GM21360 (cell line): ENCODE data around the gene SPP2.

Source experiments
- ATAC-seq: cut with Tn5 transposase; IDR thresholded peaks from one replicate; pipeline ENCODE4 v1.9.1; 2021; ENCODE audit warnings: mild to moderate bottlenecking, moderate library complexity; ENCODE audit not compliant: unreplicated experiment

The SPP2 gene, protein sequence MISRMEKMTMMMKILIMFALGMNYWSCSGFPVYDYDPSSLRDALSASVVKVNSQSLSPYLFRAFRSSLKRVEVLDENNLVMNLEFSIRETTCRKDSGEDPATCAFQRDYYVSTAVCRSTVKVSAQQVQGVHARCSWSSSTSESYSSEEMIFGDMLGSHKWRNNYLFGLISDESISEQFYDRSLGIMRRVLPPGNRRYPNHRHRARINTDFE

DNA sequence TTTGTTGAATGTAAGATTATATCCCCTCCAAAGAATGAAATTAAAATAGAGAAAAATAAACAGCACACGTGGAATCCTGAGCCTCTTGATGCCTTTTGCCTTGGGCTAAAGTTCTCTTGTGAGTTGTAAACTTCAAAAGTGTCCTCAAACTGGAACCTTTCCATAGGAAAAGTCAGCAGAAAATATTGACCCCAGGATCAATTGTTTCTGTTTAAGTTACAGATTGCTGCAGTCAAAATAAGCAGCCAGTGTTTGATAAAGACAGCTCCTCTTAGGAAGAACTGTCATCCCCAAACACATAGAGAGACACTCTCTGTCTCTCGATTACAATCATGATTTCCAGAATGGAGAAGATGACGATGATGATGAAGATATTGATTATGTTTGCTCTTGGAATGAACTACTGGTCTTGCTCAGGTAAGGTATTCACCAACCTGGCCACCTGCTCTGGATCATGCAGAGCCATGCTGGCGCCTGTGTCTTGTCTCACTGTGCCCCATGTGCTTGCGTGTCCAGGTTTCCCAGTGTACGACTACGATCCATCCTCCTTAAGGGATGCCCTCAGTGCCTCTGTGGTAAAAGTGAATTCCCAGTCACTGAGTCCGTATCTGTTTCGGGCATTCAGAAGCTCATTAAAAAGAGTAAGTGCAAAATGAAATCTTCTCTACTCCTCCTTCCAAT is at the start of gene SPP2:
Gene SPP2 (plus strand): TSS at position 248 of the 681 bp plus-strand sequence. CDS start 85 bp downstream, at position 333.
- no peak for ATAC-seq

- ATAC-seq, result no peak
Observed at GRCh38 chr2:234001380-234002160, 48.9 kb upstream of the SPP2 start.

DNA sequence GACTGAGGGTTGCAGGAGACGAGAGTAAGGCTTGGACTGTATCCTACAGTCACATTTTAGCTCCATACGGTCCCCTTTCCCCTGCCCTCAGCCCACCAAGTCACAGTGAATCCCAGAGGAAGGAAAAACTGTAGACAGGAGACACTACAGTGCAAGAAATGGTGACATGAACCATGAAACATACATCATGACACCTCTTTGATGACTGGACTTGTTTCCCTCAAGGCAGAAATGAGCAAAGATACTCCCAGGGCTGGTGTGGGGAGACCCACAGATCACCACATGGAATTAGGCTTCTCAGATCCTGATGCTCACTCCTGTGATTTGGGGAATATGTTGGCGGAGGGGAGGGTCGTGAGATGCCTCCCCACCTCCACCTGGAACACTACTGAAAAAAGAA is 48.2 kb upstream of the SPP2 start:
- ATAC-seq, result no peak

- ATAC-seq, result no peak
Observed at GRCh38 chr2:234003972-234004617, 46.4 kb upstream of the SPP2 start.

- no peak for ATAC-seq
Observed at GRCh38 chr2:234005126-234005525, 45.4 kb upstream of the SPP2 start.

GRCh38 chr2:234006501-234006900 is 44.0 kb upstream of the SPP2 start:
- ATAC-seq, result no peak

DNA sequence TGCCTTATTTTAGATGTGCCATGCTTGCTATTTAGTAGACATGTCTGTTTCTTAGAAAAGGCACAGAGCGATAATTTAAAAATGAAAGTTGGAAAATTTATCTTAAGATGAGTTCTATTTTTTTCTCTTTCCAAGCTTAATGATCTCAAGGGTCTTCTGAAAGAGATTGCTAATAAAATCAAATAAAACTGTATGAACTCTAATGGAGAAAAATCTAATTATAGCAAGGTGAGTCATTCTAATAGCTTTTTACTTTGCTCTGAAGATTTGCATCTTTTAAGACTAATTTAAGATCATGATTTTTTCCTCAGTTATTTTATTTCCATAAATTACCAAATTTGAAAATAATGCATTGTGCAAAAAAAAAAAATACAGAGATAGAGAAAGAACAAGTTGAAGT is 36.1 kb upstream of the SPP2 start:
- ATAC-seq, result no peak

DNA sequence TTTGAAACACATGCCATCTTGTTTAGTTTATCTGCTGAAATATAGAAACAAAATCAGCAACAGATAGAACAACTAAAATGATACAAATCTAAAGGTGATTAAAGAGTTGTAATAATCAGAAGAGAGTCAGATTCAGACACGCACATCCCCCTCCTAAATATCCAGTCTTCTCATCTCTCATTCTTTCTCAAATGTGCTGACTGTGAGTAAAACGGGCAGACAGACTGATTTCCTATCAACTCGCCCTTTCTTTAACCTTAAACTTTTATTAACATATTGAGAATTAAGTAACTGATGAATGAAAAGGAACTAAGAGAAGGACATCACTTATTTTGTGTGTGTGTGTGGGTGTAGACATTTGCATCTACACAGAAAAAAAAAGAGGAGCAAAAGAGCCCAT is 34.6 kb upstream of the SPP2 start:
- ATAC-seq, result no peak

- ATAC-seq, result no peak
Observed at GRCh38 chr2:234019896-234020295, 30.6 kb upstream of the SPP2 start.

DNA sequence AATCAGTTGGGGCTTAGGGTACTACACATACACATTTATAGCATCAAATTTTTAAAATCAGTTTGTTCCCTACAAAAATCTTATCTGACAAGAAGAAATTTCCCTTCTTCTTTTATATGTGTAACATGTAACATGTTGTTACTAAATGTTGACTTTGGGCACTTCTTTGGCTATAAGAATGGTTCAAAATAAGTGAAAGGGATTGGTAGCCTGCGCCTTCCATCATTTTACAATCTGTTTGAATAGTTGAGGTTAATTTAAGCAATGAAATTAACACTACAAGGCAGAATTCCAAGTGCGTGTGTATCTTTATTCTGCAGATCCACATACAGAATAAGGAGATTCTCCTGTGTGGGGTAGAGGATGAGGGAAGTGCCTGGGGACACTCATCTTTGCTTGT is 30.2 kb upstream of the SPP2 start:
- ATAC-seq, result no peak

- no peak for ATAC-seq
Observed at GRCh38 chr2:234022424-234022823, 28.1 kb upstream of the SPP2 start.

- no peak for ATAC-seq
Observed at GRCh38 chr2:234024304-234024703, 26.2 kb upstream of the SPP2 start.

GRCh38 chr2:234025466-234025865 is 25.0 kb upstream of the SPP2 start:
- ATAC-seq, result no peak

DNA sequence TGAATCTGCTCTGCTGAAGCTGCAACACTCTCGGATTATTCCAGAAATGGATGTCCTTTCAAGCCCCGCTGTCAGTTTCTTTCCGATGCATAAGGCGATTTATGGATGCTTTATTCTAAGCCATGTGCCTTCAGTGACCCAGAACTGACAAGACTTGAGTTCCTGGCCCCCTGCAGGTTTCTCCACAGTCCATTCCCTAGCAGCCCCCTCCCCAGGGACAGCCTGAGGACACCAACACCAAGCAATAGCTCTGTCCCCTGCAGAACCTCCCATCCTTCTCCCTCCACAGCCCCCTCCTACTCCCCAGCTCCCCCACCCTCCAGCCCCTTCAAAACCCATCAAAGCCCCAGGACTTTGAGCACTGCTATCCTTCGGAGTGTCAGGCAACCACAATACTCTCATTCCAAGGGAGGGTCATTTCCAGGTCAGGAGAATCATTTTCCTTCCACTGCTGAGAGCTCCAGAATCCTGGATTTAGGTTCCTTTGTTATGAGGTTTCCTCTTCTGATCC is 24.6 kb upstream of the SPP2 start:
- no peak for ATAC-seq

DNA sequence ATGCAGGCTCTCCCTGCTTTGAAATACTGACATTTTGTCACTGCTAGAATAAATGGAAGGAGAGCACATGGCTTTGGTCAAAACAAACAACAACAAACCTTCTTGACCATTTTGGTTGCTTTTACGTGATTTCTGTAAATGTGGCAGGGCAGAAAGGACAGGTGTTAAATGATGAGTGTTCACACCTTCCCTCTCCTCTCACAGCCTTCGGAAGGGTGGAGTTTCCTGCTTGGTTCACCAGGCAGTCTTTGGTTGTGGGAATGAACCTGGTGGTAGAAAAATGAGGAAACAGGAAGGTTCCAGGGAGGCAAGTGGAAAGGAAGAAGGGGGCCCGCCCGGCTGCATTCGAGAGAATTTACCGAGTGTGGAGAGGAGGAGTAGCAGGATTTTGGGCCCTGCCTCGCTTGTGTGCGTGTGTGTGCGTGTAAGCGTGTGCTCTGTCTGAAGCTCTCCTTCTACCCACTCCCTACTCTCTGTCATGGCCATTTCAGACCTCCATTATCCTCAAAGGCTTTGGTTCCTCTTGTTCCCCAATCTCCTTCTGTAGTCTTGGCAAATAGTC is 23.7 kb upstream of the SPP2 start:
- ATAC-seq, result no peak

DNA sequence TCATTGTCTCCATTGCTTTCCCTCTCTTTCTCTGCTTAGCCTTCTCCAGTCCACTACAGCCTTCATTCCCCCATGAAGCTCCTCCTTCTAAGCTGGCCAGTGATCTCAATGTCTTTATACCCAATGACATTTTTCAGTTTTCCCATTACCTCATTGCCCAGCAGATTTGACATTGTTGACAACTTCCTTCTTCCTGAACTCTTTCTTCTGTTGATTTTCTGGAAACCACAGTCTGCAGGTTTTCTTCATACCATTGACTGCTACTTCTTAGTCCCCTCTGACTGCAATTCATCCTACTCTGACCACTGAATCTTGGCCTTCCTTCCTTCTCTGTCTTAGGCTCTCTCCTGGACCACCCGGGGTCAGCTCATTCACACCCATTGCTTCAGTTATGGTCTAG is 22.9 kb upstream of the SPP2 start:
- ATAC-seq, result no peak

DNA sequence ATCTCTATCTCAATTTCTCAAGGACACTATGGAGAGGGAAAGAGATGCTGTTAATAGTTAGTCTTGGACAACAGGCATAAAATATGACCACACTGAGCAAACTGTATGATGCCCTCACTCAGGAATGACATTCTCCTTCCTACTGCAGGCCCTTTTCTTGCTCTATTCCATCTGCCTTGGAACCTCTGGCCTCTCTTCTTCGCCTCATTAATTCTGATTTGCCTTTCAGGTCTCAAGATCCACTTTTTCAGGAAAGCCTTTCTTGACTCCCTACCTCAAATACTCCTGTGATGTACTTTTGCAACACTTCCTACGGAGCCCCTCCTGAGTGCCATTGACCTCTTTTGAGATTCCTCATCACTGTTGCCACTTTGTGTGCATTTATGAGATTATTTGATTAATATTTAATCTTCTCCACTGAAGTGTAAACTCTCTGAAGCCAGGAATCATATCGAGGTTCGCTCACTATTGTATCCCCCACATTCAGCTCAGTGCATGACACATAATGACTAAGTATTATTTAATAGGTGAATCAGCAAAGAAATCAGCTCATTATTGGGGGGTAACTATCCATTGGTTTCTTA is 21.3 kb upstream of the SPP2 start:
- no peak for ATAC-seq

GRCh38 chr2:234031207-234031606 is 19.3 kb upstream of the SPP2 start:
- no peak for ATAC-seq

- ATAC-seq, result no peak
Observed at GRCh38 chr2:234032279-234032856, 18.1 kb upstream of the SPP2 start.

DNA sequence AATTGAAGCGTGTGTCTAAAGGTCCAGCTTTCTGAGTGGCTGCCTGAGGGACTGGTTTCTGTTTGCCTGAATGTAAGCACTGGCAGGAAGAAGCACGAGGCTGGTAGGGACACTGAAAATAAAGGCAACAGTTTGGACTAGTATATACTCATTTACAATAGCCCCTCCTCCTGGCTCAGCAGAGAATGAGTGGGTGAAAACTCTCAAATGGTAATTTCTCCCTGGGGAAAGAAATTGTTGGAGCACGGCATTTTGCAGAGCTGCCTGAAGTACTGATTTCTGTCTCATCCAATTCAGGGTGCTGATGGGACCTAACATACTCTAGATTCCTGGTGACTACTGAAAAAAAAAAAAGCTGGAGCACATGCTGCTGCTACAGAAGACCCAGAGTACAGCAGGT is 17.3 kb upstream of the SPP2 start:
- no peak for ATAC-seq
